ENCODE data around the gene RNF113B. TPM values are rescaled to one million over a fixed set of nuclear protein-coding genes. Genes with fewer than 3 reads are reported as not detected.

The RNF113B gene
- total and polyA plus RNA-seq, 4 experiments from 2014 or later: not detected

DNA sequence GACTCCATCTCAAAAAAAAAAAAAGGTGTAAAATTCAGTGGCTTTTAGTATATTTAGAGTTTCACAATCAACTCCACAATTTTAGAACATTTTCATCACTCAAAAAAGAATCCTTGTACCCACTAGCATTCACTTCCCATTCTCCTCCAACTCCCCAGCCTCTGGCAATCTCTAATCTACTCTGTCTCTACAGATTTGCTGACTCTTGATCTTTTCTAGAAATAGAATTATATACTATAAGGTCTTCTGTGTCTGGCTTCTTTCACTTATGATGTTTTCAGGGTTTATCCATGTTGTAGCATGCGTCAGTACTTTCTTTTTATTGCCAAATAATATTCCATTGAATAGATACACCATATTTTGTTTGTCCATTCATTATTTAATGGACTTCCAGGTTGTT lies 42.2 kb downstream of the RNF113B start:
- POLR2A ChIA-PET (ENCODE audit: partially characterized antibody): no interaction called here
- peaks cover 2% of the 10 kb centered on the region for H3K27me3 ChIP-seq (ENCODE audit: insufficient read depth, low read length)
- H3K36me3 ChIP-seq (ENCODE audit: insufficient read depth, low read length): no peaks in the 10 kb centered on the region
- intact Hi-C loops (cut with micrococcal nuclease): no loop called here
- H3K27me3 Mint-ChIP-seq: peaks cover 18 to 23% of the 10 kb centered on the region in 2 donors
- no peak overlapping the region for H3K4me3 Mint-ChIP-seq
- no peak overlapping the region for H3K27ac ChIP-seq (ENCODE audit: low read depth, low read length)
- no peaks in the 10 kb centered on the region for H3K4me1 ChIP-seq (ENCODE audit: insufficient read depth, low read length)
- CTCF ChIA-PET (ENCODE audit: partially characterized antibody): no interaction called here
- H3K9me3 Mint-ChIP-seq: peaks cover 0 to 2% (median 0%) of the 10 kb centered on the region in 8 donors
- H3K36me3 Mint-ChIP-seq: no peaks in the 10 kb centered on the region
- no peak for DNase-seq
- no peak overlapping the region for H3K4me3 ChIP-seq (ENCODE audit: low read length in 2 of 2)
- no peaks in the 10 kb centered on the region for H3K9me3 ChIP-seq (ENCODE audit: control insufficient read depth in 1 of 2, low read length in 2 of 2)
- H3K27ac Mint-ChIP-seq: no peak overlapping the region
- H3K4me1 Mint-ChIP-seq: no peaks in the 10 kb centered on the region

DNA sequence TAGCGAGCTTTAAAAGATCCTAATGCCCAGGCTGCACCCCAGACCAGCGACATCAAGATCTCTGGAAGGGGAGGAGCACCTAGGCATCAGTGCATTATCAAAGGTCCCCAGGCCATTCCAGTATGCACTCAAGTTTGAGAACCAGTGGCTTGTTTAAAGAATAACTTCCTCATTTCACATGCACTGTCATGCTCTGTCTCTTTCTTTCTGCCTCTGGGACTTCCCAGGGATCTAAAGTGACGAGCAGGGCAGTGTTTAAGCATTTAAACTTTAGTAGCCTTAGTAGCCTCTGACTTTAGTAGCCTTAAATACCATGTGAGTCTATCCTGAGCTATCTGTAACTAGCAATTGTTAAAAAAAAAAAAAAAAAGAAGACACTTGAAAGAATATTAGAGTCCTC lies 43.1 kb downstream of the RNF113B start:
- no peak overlapping the region for H3K27ac Mint-ChIP-seq
- no peaks in the 10 kb centered on the region for H3K36me3 ChIP-seq (ENCODE audit: insufficient read depth, low read length)
- intact Hi-C loops (cut with micrococcal nuclease): no loop called here

DNA sequence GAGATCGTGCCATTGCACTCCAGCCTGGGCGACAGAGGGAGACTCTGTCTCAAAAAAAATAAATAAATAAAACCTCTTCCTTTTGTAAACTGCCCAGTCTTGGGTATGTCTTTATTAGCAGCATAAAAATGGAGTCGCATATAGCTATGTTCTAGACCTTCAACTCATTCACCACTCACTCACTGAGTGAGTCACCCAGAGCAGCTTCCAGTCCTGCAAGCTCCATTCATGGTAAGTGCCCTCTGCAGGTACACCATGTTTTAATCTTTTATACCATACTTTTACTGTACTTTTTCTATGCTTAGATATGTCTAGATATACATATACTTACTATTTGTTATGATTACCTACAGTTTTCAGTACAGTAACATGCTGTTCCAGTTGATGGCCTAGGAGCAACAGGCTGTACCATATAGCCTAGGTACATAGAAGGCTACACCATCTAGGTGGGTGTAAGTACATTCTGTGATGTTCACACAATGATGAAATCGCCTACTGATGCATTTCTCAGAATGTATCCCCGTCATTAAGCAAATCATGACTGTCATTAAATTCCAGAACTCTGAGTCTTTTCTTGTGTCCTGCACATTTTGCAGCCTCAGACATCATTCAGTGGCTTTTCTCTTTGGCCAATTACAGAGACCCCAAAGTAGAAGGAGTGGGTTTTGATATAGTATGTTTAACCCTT lies 47.9 kb downstream of the RNF113B start:
- H3K4me1 Mint-ChIP-seq: no peaks in the 10 kb centered on the region
- H3K27ac Mint-ChIP-seq: no peak overlapping the region
- CTCF ChIA-PET (ENCODE audit: partially characterized antibody): no interaction called here
- Histone ChIP-seq H3K27me3 (ENCODE audit: insufficient read depth, low read length) (no peaks in the 10 kb centered on the region), H3K4me3 (ENCODE audit: low read length in 2 of 2) (no peak overlapping the region), H3K4me1 (ENCODE audit: insufficient read depth, low read length) (no peaks in the 10 kb centered on the region), H3K27ac (ENCODE audit: low read depth, low read length) (no peak overlapping the region), H3K9me3 (ENCODE audit: control insufficient read depth in 1 of 2, low read length in 2 of 2) (no peaks in the 10 kb centered on the region), H3K36me3 (ENCODE audit: insufficient read depth, low read length) (no peaks in the 10 kb centered on the region)
- intact Hi-C loops (cut with micrococcal nuclease): no loop called here
- H3K27me3 Mint-ChIP-seq: peaks cover 13 to 14% of the 10 kb centered on the region in 2 donors
- H3K36me3 Mint-ChIP-seq: peaks cover 0 to 2% of the 10 kb centered on the region in 2 donors
- POLR2A ChIA-PET (ENCODE audit: partially characterized antibody): no interaction called here
- no peak overlapping the region for H3K4me3 Mint-ChIP-seq
- H3K9me3 Mint-ChIP-seq: peaks cover 0 to 10% (median 5%) of the 10 kb centered on the region in 8 donors
- DNase-seq: no peak

More for the DNA sequence above, 43.1 kb downstream of the RNF113B start:
- DNase-seq: no peak
- POLR2A ChIA-PET (ENCODE audit: partially characterized antibody): no interaction called here
- Histone ChIP-seq H3K4me1 (ENCODE audit: insufficient read depth, low read length) (no peaks in the 10 kb centered on the region), H3K27ac (ENCODE audit: low read depth, low read length) (no peak overlapping the region), H3K9me3 (ENCODE audit: control insufficient read depth in 1 of 2, low read length in 2 of 2) (no peaks in the 10 kb centered on the region), H3K4me3 (ENCODE audit: low read length in 2 of 2) (no peak overlapping the region), H3K27me3 (ENCODE audit: insufficient read depth, low read length) (peaks cover 2% of the 10 kb centered on the region)
- Mint-ChIP-seq H3K4me1 (no peaks in the 10 kb centered on the region), H3K9me3 (peaks cover 0 to 4% (median 0%) of the 10 kb centered on the region in 8 donors), H3K27me3 (peaks cover 16 to 17% of the 10 kb centered on the region in 2 donors), H3K4me3 (no peak overlapping the region), H3K36me3 (no peaks in the 10 kb centered on the region)
- CTCF ChIA-PET (ENCODE audit: partially characterized antibody): no interaction called here

Small RNAs within 50 kb of the gene (microRNA-seq; reads per million reads assigned to microRNA genes)
- not detected for gene MIR3170 (ENCODE audit: borderline microRNAs expressed, borderline number of aligned reads, borderline replicate concordance)

Other genes starting within 250 kb of the RNF113B start
- gene IPO5, start 223.6 kb downstream of the RNF113B start, total RNA-seq: 10 to 100 TPM; 77.6 to 78.7 TPM
- gene IPO5, start 223.6 kb downstream of the RNF113B start, polyA plus RNA-seq: 10 to 100 TPM; 32.8 to 38.9 TPM
- 1 to 10 TPM in 1 of 2 experiments, under 1 TPM in 1; 0.42 to 1.5 TPM for gene FARP1, start 34.2 kb downstream of the RNF113B start, total RNA-seq
- gene FARP1, start 34.2 kb downstream of the RNF113B start, polyA plus RNA-seq: under 1 TPM in 1 of 2 donors, not detected in 1; 0.26 TPM

Data from CD4-positive, alpha-beta memory T cell (primary cell).